H1 (cell line): ENCODE data around the gene LHFPL2. TPM values are rescaled to one million over a fixed set of nuclear protein-coding genes. Genes with fewer than 3 reads are reported as not detected.

Experiments used
- CTCF ChIA-PET: fragments of 300-600 bp; sonication (Branson Sonifier 250); formaldehyde crosslinking; loops from one replicate; lab custom pipeline; 2021; ENCODE audit not compliant: partially characterized antibody; lab: Charles Lee
- POLR2A ChIA-PET: fragments of 300-600 bp; sonication (Branson Sonifier 250); formaldehyde crosslinking; loops from one replicate; lab custom pipeline; 2021; ENCODE audit warnings: inconsistent platforms; ENCODE audit not compliant: partially characterized antibody; lab: Charles Lee
- DNase-seq, 2 experiments: peaks; one replicate each; pipeline versions ENCODE4 v3.0.0 to v3.0.0-alpha.2; 2010 to 2022; ENCODE audit warnings: low spot score in 2 of 2, low read depth in 1 of 2, mixed read lengths in 1 of 2
- FAIRE-seq: peaks from 2 replicates; lab custom pipeline; 2011; peaks lifted over from hg19 to GRCh38; lab: Jason Lieb, UNC
- H2AFZ ChIP-seq: 2 replicates; pipeline ENCODE4 v1.8.1; 2012; ENCODE audit warnings: low read length, inconsistent platforms
- H2AK5ac ChIP-seq: 2 replicates; pipeline ENCODE4 v1.6.1; 2013; ENCODE audit warnings: low read depth, low read length
- H2BK120ac ChIP-seq: replicated peaks from 2 replicates; pipeline ENCODE3; 2013; ENCODE audit warnings: low read depth, low read length, inconsistent platforms
- H2BK12ac ChIP-seq: 2 replicates; pipeline ENCODE4 v1.6.1; 2013; ENCODE audit warnings: low read depth, low read length
- H2BK15ac ChIP-seq: 2 replicates; pipeline ENCODE4 v1.6.1; 2013; ENCODE audit warnings: low read length
- H2BK20ac ChIP-seq: 2 replicates; pipeline ENCODE4 v1.6.1; 2013; ENCODE audit warnings: low read length
- H2BK5ac ChIP-seq: 2 replicates; pipeline ENCODE4 v1.6.1; 2013; ENCODE audit warnings: low read depth, low read length
- H3K14ac ChIP-seq: 2 replicates; pipeline ENCODE4 v1.6.1; 2013; ENCODE audit warnings: inconsistent platforms; ENCODE audit not compliant: insufficient read length
- H3K18ac ChIP-seq: 2 replicates; pipeline ENCODE4 v1.6.1; 2013; ENCODE audit warnings: low read length; ENCODE audit errors: extremely low read depth
- H3K23ac ChIP-seq: 2 replicates; pipeline ENCODE4 v1.6.1; 2013; ENCODE audit warnings: inconsistent platforms; ENCODE audit not compliant: insufficient read length
- H3K23me2 ChIP-seq: 2 replicates; pipeline ENCODE4 v1.6.1; 2013; ENCODE audit warnings: low read depth, low read length
- H3K27ac ChIP-seq: 2 replicates; pipeline ENCODE4 v1.6.1; 2011; ENCODE audit warnings: low read depth, low read length, inconsistent platforms
- H3K27me3 ChIP-seq, 4 experiments: replicated peaks in 1 of 4; 1 replicate in 1 of 4; 2 replicates in 3 of 4; pipeline versions ENCODE4 v1.6.1 to v1.8.1; 2011 to 2013; ENCODE audit warnings: low read length in 3 of 4, mild to moderate bottlenecking in 3 of 4, inconsistent platforms in 2 of 4, mixed read lengths in 2 of 4, moderate library complexity in 1 of 4; ENCODE audit not compliant: control insufficient read depth in 3 of 4, insufficient read depth in 3 of 4; ENCODE audit errors: extremely low read depth in 1 of 4
- H3K36me3 ChIP-seq, 4 experiments: 2 replicates each; pipeline versions ENCODE4 v1.6.1 to v1.8.1; 2011 to 2013; ENCODE audit warnings: mild to moderate bottlenecking in 4 of 4, low read length in 3 of 4, moderate library complexity in 2 of 4, control low read depth in 1 of 4, inconsistent platforms in 1 of 4; ENCODE audit not compliant: insufficient read depth in 4 of 4, control insufficient read depth in 2 of 4
- H3K4ac ChIP-seq: replicated peaks from 2 replicates; pipeline ENCODE3; 2013; ENCODE audit warnings: low read length, low read depth, mixed read lengths, inconsistent platforms; ENCODE audit not compliant: insufficient read length
- H3K4me1 ChIP-seq, 4 experiments: replicated peaks in 1 of 4; 1 replicate in 1 of 4; 2 replicates in 3 of 4; pipeline versions ENCODE4 v1.6.1 to v1.8.1; 2011 to 2013; ENCODE audit warnings: low read length in 3 of 4, inconsistent platforms in 2 of 4, mixed read lengths in 1 of 4; ENCODE audit not compliant: insufficient read depth in 4 of 4, control insufficient read depth in 3 of 4
- H3K4me2 ChIP-seq, 2 experiments: 2 replicates each; pipeline versions ENCODE4 v1.6.1 to v1.8.1; 2011 to 2013; ENCODE audit warnings: low read depth in 2 of 2, low read length in 2 of 2, control low read depth in 1 of 2, inconsistent platforms in 1 of 2, mild to moderate bottlenecking in 1 of 2; ENCODE audit not compliant: insufficient read depth in 1 of 2
- H3K4me3 ChIP-seq, 4 experiments: fragments of 200-600, 300-600 bp in 1 of 4; sonication (generic), shearing (Covaris generic), sonication (Bioruptor Twin) in 1 of 4; 2 replicates each; pipeline versions ENCODE4 v1.5.1 to v1.8.1; 2011 to 2016; ENCODE audit warnings: low read length in 4 of 4, low read depth in 3 of 4, control low read depth in 2 of 4, inconsistent platforms in 2 of 4, mild to moderate bottlenecking in 2 of 4, mixed read lengths in 1 of 4, moderate library complexity in 1 of 4; ENCODE audit not compliant: insufficient read depth in 2 of 4; ENCODE audit errors: extremely low read depth in 1 of 4
- H3K56ac ChIP-seq: replicated peaks from 2 replicates; pipeline ENCODE3; 2013; ENCODE audit warnings: low read depth, mild to moderate bottlenecking, mixed read lengths, low read length, inconsistent platforms; ENCODE audit not compliant: insufficient read length
- H3K79me1 ChIP-seq: 2 replicates; pipeline ENCODE4 v1.6.1; 2013; ENCODE audit warnings: low read depth, low read length, control low read depth
- H3K79me2 ChIP-seq, 2 experiments: 2 replicates each; pipeline versions ENCODE4 v1.6.1 to v1.8.1; 2012 to 2013; ENCODE audit warnings: low read length in 2 of 2, mild to moderate bottlenecking in 2 of 2, inconsistent platforms in 1 of 2; ENCODE audit not compliant: insufficient read depth in 2 of 2, control insufficient read depth in 1 of 2
- H3K9ac ChIP-seq, 4 experiments: replicated peaks in 1 of 4; 1 replicate in 1 of 4; 2 replicates in 3 of 4; pipeline versions ENCODE4 v1.6.1 to v1.8.1; 2011 to 2013; ENCODE audit warnings: low read depth in 3 of 4, low read length in 3 of 4, control low read depth in 2 of 4, mild to moderate bottlenecking in 2 of 4, moderate library complexity in 2 of 4, inconsistent platforms in 1 of 4; ENCODE audit errors: extremely low read depth in 1 of 4
- H3K9me3 ChIP-seq, 2 experiments: 2 replicates each; pipeline versions ENCODE4 v1.6.1 to v1.8.1; 2012 to 2013; ENCODE audit warnings: mild to moderate bottlenecking in 2 of 2, moderate library complexity in 2 of 2, control low read depth in 1 of 2, inconsistent platforms in 1 of 2, low read depth in 1 of 2, low read length in 1 of 2, mixed read lengths in 1 of 2; ENCODE audit not compliant: insufficient read depth in 2 of 2
- H4K20me1 ChIP-seq, 2 experiments: replicated peaks in 1 of 2; 2 replicates each; pipeline versions ENCODE3 to v1.8.1; 2011 to 2013; ENCODE audit warnings: inconsistent platforms in 2 of 2, low read length in 2 of 2, mild to moderate bottlenecking in 1 of 2; ENCODE audit not compliant: insufficient read depth in 2 of 2, control insufficient read depth in 1 of 2
- H4K5ac ChIP-seq: 2 replicates; pipeline ENCODE4 v1.6.1; 2013; ENCODE audit warnings: low read length, low read depth, mixed read lengths, inconsistent platforms; ENCODE audit not compliant: insufficient read length
- H4K8ac ChIP-seq: 2 replicates; pipeline ENCODE4 v1.8.0; 2013; ENCODE audit warnings: mild to moderate bottlenecking, moderate library complexity, low read length, inconsistent platforms; ENCODE audit not compliant: insufficient read depth; ENCODE audit errors: extremely low read depth
- H4K91ac ChIP-seq: replicated peaks from 2 replicates; pipeline ENCODE3; 2013; ENCODE audit warnings: low read length, mixed read lengths, inconsistent platforms; ENCODE audit not compliant: insufficient read length
- ASH2L ChIP-seq: fragments of 200-600, 300-600 bp; sonication (generic); IDR thresholded peaks from one replicate; pipeline ENCODE4 v1.7.1; 2017; ENCODE audit warnings: low read length
- BACH1 ChIP-seq: IDR thresholded peaks from 2 replicates; pipeline ENCODE4 v1.6.1; 2012; ENCODE audit warnings: low read length, improper control_type of control experiment
- CHD2 ChIP-seq: IDR thresholded peaks from 2 replicates; pipeline ENCODE4 v1.6.1; 2012; ENCODE audit warnings: low read length, improper control_type of control experiment
- CREB1 ChIP-seq: IDR thresholded peaks from 2 replicates; pipeline ENCODE4 v1.6.1; 2012; ENCODE audit warnings: inconsistent platforms
- EP300 ChIP-seq, 2 experiments: IDR thresholded peaks; 1 replicate in 1 of 2; 2 replicates in 1 of 2; pipeline ENCODE4 v1.6.1; 2011 to 2012; ENCODE audit warnings: low read depth in 2 of 2, low read length in 2 of 2, mild to moderate bottlenecking in 2 of 2, borderline replicate concordance in 1 of 2, inconsistent platforms in 1 of 2, moderate library complexity in 1 of 2
- EZH2 ChIP-seq: fragments of 200-600 bp; sonication (generic); IDR thresholded peaks from 2 replicates; pipeline ENCODE4 v1.7.1; 2012; ENCODE audit warnings: low read depth, mild to moderate bottlenecking, moderate library complexity, low read length, inconsistent platforms; ENCODE audit not compliant: severe bottlenecking
- JUND ChIP-seq: IDR thresholded peaks from 2 replicates; pipeline ENCODE4 v1.6.1; 2011; ENCODE audit warnings: mild to moderate bottlenecking, improper control_type of control experiment, low read length
- KDM4A ChIP-seq: IDR thresholded peaks from one replicate; pipeline ENCODE4 v1.7.1; 2012; ENCODE audit warnings: low read depth, mild to moderate bottlenecking, moderate library complexity, low read length, inconsistent platforms; ENCODE audit not compliant: severe bottlenecking
- KDM5A ChIP-seq: fragments of 200-600 bp; IDR thresholded peaks from 2 replicates; pipeline ENCODE4 v1.7.1; 2012; ENCODE audit warnings: mild to moderate bottlenecking, low read length, inconsistent platforms, mixed read lengths
- SIRT6 ChIP-seq: IDR thresholded peaks from one replicate; pipeline ENCODE4 v1.7.1; 2012; ENCODE audit warnings: low read length, inconsistent platforms
- SRF ChIP-seq: IDR thresholded peaks from 2 replicates; pipeline ENCODE4 v1.6.1; 2011; ENCODE audit warnings: mild to moderate bottlenecking, low read depth, low read length, moderate library complexity
- SUZ12 ChIP-seq: fragments of 200-600 bp; sonication (generic); IDR thresholded peaks from 2 replicates; pipeline ENCODE4 v1.6.1; 2012; ENCODE audit warnings: mild to moderate bottlenecking, inconsistent platforms, low read length, moderate library complexity, mixed read lengths
- TEAD4 ChIP-seq: IDR thresholded peaks from 2 replicates; pipeline ENCODE4 v1.6.1; 2012; ENCODE audit warnings: low read depth, low read length, inconsistent platforms, mixed read lengths
- WGBS, 2 experiments: shearing (Covaris generic) in 1 of 2; methylation state at CpG; one replicate each; pipeline versions ENCODE4 v1.1.6 to v1.1.7; 2013 to 2015; ENCODE audit warnings: low lambda C conversion rate in 2 of 2, mixed read lengths in 2 of 2, inconsistent platforms in 1 of 2, low coverage in 1 of 2, missing lambda C conversion rate in 1 of 2; ENCODE audit not compliant: insufficient replicate concordance in 2 of 2, insufficient coverage in 1 of 2, insufficient read length in 1 of 2; ENCODE audit errors: extremely low coverage in 1 of 2, missing lambda C conversion rate in 1 of 2; 5-methylcytosine and 5-hydroxymethylcytosine counted together
- polyA plus RNA-seq, 7 experiments: library from polyadenylated mRNA; depleted of rRNA in 3 of 7; stranded (reverse) in 5 of 7; unstranded in 2 of 7; fragments of >200 nt in 5 of 7; fragments of 200-250 nt in 2 of 7; gene quantifications; 1 replicate in 5 of 7; 2 replicates in 1 of 7; 4 replicates in 1 of 7; pipeline versions ENCODE4 v1.2.1 to v1.2.3, GENCODE V29; 2011 to 2013; ENCODE audit warnings: missing spikeins in 2 of 7, mixed read lengths in 2 of 7
- total RNA-seq: library from RNA; stranded (reverse); fragmentation: NEBNext Ultra II Directional; extraction: Animal tissue kit (Norgen Biotek cat#: 25700); gene quantifications from 2 replicates; pipeline ENCODE4 v1.2.1, GENCODE V29; 2021

The LHFPL2 gene
- total and polyA plus RNA-seq, 2 of the 8 experiments (the other 6 are each of a cell fraction or from before 2014, with no cell fraction given), result 9.6 to 43.0 TPM

DNA sequence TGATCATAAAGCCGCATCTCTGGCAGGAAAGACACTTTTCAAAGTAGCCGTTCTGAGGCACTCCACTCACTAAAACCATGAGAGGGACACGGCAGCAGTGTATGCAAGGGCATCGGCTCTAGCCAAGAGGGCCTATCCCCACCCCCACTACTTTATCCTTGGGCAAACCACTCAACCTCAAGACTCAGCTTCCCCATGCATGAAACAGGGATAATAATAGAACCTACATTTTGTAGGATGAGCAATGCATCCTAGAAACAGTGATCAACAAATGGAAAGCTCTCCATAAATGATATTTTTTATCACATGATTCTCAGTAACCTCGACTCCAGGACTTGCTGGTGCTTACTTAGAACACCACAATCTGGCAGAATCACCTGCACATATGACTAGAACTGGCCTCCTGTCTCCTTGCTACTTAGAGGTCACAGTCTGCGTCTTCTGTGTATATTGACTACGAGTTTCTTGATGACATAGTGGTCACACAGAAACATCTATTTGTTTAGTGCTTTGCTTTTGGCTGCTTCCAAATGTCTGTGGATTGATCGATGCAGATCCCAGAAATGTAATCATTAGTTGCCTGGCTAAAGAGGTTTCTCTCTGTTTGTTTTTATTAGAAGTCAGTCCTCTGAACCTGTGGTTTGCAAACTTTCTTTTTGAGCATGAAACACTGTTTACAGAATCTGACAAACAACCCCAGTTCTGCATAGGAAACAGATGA, 102.1 kb downstream of the LHFPL2 start:
- Histone ChIP-seq H3K27me3 (no peaks in the 10 kb centered on the region), H3K79me2 (peaks cover 0 to 21% of the 10 kb centered on the region in 2 experiments; a peak in 2 of 4 replicates), H3K14ac (no peak overlapping the region), H4K5ac (no peak overlapping the region), H2BK12ac (no peak overlapping the region), H4K91ac (no peak overlapping the region), H3K36me3 (peaks cover 0 to 5% (median 0%) of the 10 kb centered on the region in 4 experiments; a peak in 1 of 8 replicates), H3K4me1 (peaks cover 2 to 22% (median 17%) of the 10 kb centered on the region in 4 experiments), H2BK5ac (no peak overlapping the region), H3K27ac (no peak overlapping the region), H3K23me2 (no peaks in the 10 kb centered on the region; the same call in 1 of the 2 replicates), H3K4ac (no peak overlapping the region), H3K18ac (no peak overlapping the region), H3K56ac (no peak overlapping the region), H3K79me1 (peaks cover 2% of the 10 kb centered on the region; the same call in 1 of the 2 replicates), H2AK5ac (no peak overlapping the region), H4K8ac (no peak overlapping the region), H3K9me3 (peaks cover 0 to 5% of the 10 kb centered on the region in 2 experiments; a peak in 1 of 4 replicates), H2AFZ (no peak overlapping the region), H3K4me2 (no peak overlapping the region), H3K4me3 (no peak overlapping the region), H2BK20ac (no peak overlapping the region), H2BK120ac (no peak overlapping the region), H3K9ac (no peak overlapping the region), H2BK15ac (no peak overlapping the region), H3K23ac (no peak overlapping the region), H4K20me1 (no peaks in the 10 kb centered on the region)
- POLR2A ChIA-PET, result no interaction called here
- FAIRE-seq (no peak), DNase-seq (no peak)
- WGBS, 2 experiments, result 92% methylated on average over 8 of the region's 8 CpGs; no CpG with 5 or more reads in 1 of the 2 experiments
- CTCF ChIA-PET, result interaction anchor here (1.2 kb wide), 1 partner anchor 29 kb away, joined by 3 read pairs; no protein-coding TSS in a partner anchor
- TF ChIP-seq ASH2L (no peak), TEAD4 (no peak), CREB1 (no peak), JUND (no peak), SRF (no peak), SUZ12 (no peak), EZH2 (no peak), SIRT6 (no peak), CHD2 (no peak), KDM5A (no peak), EP300 (IDR thresholded peaks at IDR 0.05; ENCODE audit: borderline replicate concordance in 1 of 2, low read depth in 2 of 2, low read length in 2 of 2) (no peak), BACH1 (no peak), KDM4A (no peak)
